Stimulated activated naive CD4-positive, alpha-beta T cell treated with Interleukin-2 at 50 U/mL for 16 hours (primary cell): ENCODE measurements around the gene SLC9A3.

Experiments used
- DNase-seq: peaks from one replicate; lab custom pipeline; 2025; lab: John Stamatoyannopoulos, UW

Gene SLC9A3

DNA sequence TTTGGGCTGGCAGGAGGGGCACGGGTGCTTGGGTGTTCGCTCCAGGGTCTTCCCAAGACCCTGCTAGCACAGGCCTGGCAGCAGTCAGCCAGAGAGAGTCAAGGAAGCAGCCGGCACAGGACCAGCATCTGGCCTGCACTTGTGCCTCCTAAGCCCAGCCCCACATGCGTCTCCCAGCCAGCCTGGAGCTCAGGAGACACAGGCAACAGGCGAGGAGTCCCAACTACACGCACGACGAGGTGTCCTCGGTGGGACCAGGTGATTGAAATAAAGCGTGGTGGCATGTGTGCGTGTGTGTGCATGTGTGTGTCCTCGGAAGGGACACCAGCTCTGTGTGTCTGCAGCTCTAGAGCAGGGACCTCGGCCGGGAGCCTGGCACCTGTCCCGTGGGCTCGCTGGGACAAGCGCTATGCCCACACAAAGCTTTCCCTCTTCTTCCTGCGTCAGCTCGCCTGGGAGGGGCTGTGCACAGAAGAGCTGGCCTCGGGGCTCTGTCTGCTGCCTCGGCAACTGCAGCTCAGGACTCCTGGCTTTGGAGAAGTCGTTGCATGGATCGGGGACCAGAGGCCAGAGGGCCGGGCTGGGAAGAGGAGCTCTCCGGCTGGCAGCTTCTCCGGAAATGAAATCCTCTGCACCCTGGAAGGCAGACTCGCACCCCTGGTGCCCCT lies 14.7 kb upstream of the SLC9A3 start:
- no peak for DNase-seq

- DNase-seq, result no peak
Measured at GRCh38 chr5:538271-538771, 14.1 kb upstream of the SLC9A3 start.

- DNase-seq, result no peak
Measured at GRCh38 chr5:537621-538071, 13.4 kb upstream of the SLC9A3 start.

DNA sequence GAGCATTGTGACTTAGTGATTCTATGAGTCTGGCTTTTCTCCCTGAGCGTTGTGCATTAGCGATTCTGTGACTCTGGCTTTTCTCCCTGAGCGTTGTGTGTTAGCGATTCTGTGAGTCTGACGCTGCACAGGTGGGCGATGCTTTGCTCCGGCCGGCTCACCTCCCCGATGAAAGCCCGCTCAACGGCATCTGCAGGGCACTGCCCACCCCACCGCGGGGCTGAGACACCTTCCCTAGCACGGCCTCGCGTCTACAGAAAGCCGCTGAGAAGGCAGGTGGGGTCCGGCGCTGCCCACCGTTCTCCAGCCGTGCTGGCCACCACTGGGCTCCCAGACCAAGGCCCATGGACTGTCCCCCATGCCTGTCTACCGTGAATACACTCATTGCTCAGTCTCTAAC lies 12.8 kb upstream of the SLC9A3 start:
- no peak for DNase-seq

DNA sequence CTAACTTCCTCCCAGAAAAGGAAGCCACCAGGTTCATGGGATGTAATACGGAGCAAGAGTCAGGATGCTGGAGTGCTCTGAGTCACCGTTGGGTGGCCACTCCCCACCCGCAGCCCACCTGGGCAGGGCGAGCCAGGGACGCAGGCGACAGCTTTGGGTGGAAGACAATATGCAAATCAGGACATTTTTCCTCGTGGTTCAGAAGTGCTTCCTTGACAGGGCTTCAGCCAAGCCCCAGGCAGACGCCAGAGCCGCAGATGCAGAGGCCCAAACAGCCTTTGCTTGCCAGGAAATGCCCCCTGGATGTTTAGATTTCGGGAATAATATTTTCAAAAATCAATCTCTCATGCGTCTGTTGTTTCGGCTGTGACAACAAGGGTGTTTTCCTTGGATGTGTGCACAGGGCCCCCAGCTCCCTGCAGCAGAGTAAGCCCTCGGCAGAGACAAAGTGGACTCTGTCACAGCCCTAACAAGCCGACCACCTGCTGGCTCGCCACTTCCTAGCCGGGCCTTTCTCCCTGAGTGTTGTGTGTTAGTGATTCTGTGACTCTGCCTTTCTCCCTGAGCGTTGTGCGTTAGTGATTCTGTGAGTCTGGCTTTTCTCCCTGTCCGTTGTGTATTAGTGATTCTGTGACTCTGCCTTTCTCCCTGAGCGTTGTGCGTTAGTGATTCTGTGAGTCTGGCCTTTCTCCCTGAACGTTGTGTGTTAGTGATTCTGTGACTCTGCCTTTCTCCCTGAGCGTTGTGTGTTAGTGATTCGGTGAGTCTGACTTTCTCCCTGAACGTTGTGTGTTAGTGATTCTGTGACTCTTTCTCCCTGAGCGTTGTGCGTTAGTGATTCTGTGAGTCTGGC lies 11.8 kb upstream of the SLC9A3 start:
- DNase-seq, result no peak

DNA sequence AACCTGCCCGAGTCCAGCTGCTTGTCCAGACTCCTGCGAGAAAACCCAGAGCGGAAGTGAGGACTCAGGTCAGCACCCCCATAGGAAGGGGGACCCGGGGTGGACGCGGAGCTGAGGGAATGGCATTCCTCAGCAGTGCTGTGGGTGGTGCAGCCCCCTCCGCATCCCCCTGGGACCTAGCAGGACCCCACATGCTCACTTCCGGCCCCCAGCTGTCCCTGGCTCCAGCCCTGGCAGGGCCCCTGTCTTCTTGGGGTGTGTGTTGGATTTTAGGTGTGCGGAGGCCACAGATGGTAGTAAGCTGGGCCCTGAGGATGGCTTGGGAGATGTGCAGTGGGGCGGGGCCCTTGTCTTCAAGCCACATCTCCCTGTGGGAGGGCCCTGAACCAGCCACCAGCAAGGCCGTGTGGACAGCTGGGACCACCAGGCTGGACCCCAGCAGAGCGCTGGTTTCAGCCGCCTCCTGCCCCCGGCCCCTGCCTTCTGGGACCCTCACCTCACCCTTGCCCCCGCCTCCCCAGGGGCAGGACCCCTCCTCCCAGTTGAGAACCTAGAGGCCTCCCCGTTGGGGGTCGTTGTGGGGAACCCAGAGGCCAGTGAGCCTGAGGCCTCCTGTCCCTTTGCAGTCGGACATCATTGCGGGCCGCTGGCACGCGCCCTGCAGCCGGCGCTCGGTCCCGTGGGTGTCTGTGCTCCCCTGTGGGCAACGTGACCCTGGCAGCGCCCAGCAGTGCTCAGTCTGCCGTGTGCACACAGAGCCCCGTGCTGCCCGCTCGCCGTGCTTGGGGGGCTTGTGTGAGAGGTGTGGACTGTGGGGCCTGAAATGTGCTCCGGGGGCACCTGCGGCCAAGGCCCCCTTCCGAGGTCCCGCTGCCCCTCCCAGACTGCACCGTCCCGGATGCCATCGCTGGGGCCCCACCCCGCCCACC lies 10.8 kb upstream of the SLC9A3 start:
- DNase-seq, result no peak

- no peak for DNase-seq
Measured at GRCh38 chr5:533955-534742, 9.9 kb upstream of the SLC9A3 start.

DNA sequence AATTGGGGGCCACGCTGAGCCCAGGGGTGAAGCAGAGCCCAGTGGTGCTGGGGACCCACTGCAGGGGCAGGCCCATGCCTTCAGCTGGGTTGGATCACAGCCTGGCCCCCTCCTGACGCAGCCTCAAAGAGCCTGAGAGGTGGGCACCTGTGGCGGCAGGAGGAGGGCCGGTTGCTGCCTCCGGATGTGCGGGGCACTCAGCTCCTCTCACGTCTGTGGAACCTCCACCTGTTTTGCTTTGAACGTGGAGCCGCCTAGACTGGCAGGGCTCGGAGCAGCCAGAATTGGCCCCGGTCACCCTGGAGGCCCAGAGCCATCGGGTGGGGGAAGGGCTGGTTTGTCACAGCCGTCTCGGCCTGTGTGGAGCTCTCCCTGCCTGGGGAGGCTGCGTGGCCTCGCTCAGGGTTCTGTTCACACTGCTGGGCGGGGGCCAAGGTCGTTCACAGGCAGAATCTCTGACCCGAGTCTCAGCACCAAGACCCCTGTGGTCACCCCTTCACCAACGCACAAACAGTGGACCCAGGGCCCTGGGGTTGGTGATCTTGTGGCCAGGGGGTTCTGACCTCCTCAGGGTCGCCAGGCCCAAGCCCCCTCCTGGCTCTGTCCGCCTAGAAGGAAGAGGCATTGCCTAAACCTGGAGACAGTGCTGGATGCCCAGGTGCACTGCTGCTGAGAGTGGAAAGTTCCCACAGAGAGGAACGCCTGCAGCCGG lies 9.2 kb upstream of the SLC9A3 start:
- no peak for DNase-seq

GRCh38 chr5:532521-533242 lies 8.4 kb upstream of the SLC9A3 start:
- no peak for DNase-seq

GRCh38 chr5:531749-532315 lies 7.6 kb upstream of the SLC9A3 start:
- DNase-seq, result no peak

GRCh38 chr5:531101-531748 lies 7.0 kb upstream of the SLC9A3 start:
- DNase-seq, result no peak

- DNase-seq, result no peak
Measured at GRCh38 chr5:530001-530955, 6.0 kb upstream of the SLC9A3 start.

- DNase-seq, result no peak
Measured at GRCh38 chr5:528629-529511, 4.6 kb upstream of the SLC9A3 start.

DNA sequence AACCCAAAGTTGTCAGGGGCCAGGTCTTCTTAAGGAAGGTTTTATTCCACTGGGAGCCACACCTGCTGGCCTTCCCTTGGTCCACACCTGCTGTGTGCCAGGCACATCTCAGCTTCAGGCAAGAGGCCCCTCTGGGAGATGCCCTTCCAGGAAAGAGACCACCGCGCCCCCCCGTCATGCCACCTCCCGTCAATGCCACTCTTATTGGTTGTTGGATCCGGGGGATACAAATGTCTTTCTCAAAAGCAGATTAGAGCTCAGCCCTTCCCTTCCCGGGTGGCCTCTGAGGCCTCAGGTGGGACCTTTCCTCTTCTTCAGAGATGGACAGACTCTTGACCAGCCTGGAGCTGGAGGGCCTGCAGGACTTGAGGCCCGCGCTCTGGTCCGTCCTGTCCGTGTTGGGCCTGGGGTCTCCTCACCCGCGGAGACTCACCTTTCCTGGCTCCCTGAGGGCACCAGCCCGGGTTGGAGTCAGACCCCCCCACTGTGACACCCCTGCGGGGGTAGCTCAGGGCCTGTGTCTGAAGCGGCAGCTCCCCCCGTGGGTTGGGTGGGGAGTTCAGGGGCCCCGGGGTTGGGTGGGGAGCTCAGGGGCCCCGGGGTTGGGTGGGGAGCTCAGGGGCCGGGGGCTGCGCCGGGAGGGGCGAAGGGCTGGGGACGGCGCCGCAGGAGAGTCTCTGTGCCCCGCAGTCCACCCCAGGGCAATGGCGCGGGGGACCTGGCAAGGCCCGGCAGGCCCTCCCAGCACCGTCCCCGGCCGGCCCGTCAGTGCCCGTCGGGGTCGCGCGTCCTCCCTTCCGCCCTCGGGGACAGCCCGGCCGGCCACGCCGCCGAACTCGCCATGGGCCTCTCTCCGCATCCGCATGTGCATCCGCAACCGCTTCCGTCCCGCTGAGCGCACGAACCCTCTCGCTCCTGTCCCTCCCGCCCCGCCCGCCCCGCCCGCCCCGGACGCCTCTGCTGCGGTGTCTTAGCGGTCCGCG lies 3.7 kb upstream of the SLC9A3 start:
- no peak for DNase-seq

- DNase-seq, result no peak
Measured at GRCh38 chr5:526456-527088, 2.3 kb upstream of the SLC9A3 start.
